HG03103 (cell line): Measurements from ENCODE around the gene FNBP1.
"Not testable (repeated sequence)": the region's sequence is repeated elsewhere in the genome, so short reads cannot be mapped to it uniquely, and the experiment has no call there.

Experiments used
- ATAC-seq: cut with Tn5 transposase; IDR thresholded peaks from one replicate; pipeline ENCODE4 v1.9.1; 2021; ENCODE audit warnings: low read depth; ENCODE audit not compliant: unreplicated experiment

FNBP1 gene

GRCh38 chr9:129964901-129965734, 77.9 kb downstream of the FNBP1 start:
- ATAC-seq: no peak

GRCh38 chr9:129962889-129963703, 79.9 kb downstream of the FNBP1 start:
- ATAC-seq: peak; percentile 71

GRCh38 chr9:129962451-129962864, 80.5 kb downstream of the FNBP1 start:
- ATAC-seq: no peak

- ATAC-seq: no peak
Observed at GRCh38 chr9:129958796-129959195, 84.2 kb downstream of the FNBP1 start.

- ATAC-seq: no peak
Observed at GRCh38 chr9:129954868-129955550, 88.0 kb downstream of the FNBP1 start.

GRCh38 chr9:129953736-129954135, 89.3 kb downstream of the FNBP1 start:
- ATAC-seq: no peak

- ATAC-seq: no peak
Observed at GRCh38 chr9:129952337-129952736, 90.7 kb downstream of the FNBP1 start.

- no peak for ATAC-seq
Observed at GRCh38 chr9:129949821-129950220, 93.2 kb downstream of the FNBP1 start.

GRCh38 chr9:129948626-129949025, 94.4 kb downstream of the FNBP1 start:
- not testable (repeated sequence) for ATAC-seq

- ATAC-seq: no peak
Observed at GRCh38 chr9:129946246-129946995, 96.6 kb downstream of the FNBP1 start.

- no peak for ATAC-seq
Observed at GRCh38 chr9:129945314-129945713, 97.7 kb downstream of the FNBP1 start.

GRCh38 chr9:129944506-129945116, 98.4 kb downstream of the FNBP1 start:
- ATAC-seq: no peak

- no peak for ATAC-seq
Observed at GRCh38 chr9:129939431-129939830, 103.6 kb downstream of the FNBP1 start.

GRCh38 chr9:129938291-129938979, 104.6 kb downstream of the FNBP1 start:
- no peak for ATAC-seq

GRCh38 chr9:129937879-129938278, 105.1 kb downstream of the FNBP1 start:
- not testable (repeated sequence) for ATAC-seq

GRCh38 chr9:129936222-129936621, 106.8 kb downstream of the FNBP1 start:
- no peak for ATAC-seq

GRCh38 chr9:129934780-129935179, 108.2 kb downstream of the FNBP1 start:
- no peak for ATAC-seq

- no peak for ATAC-seq
Observed at GRCh38 chr9:129934041-129934591, 108.9 kb downstream of the FNBP1 start.
